Skeletal muscle tissue (tissue), 4 donors: Measurements from ENCODE around the gene GLIS2. TPM values are rescaled to one million over a fixed set of nuclear protein-coding genes. Genes with fewer than 3 reads are reported as not detected.

Source experiments
- H3K27ac ChIP-seq: one replicate; pipeline ENCODE4 v1.7.0; 2013; ENCODE audit warnings: mild to moderate bottlenecking, low read depth, low read length, inconsistent platforms
- H3K27me3 ChIP-seq, 3 donors: one replicate each; pipeline ENCODE4 v1.7.0; 2013; ENCODE audit warnings: low read length in 3 of 3; ENCODE audit not compliant: control insufficient read depth in 3 of 3, insufficient read depth in 3 of 3
- H3K36me3 ChIP-seq, 3 donors: one replicate each; pipeline ENCODE4 v1.7.0; 2013; ENCODE audit warnings: low read length in 3 of 3; ENCODE audit not compliant: control insufficient read depth in 3 of 3, insufficient read depth in 3 of 3
- H3K4me1 ChIP-seq, 3 donors: one replicate each; pipeline ENCODE4 v1.7.0; 2013; ENCODE audit warnings: low read length in 3 of 3, mild to moderate bottlenecking in 3 of 3; ENCODE audit not compliant: control insufficient read depth in 3 of 3, insufficient read depth in 3 of 3
- H3K4me3 ChIP-seq, 3 donors: one replicate each; pipeline ENCODE4 v1.7.0; 2013; ENCODE audit warnings: low read length in 3 of 3
- H3K9ac ChIP-seq, 3 donors: one replicate each; pipeline ENCODE4 v1.7.0; 2013; ENCODE audit warnings: low read length in 3 of 3, mild to moderate bottlenecking in 3 of 3, moderate library complexity in 2 of 3, low read depth in 1 of 3
- H3K9me3 ChIP-seq, 3 donors: one replicate each; pipeline ENCODE4 v1.7.0; 2013; ENCODE audit warnings: low read length in 3 of 3; ENCODE audit not compliant: control insufficient read depth in 3 of 3
- total RNA-seq: library from RNA; depleted of rRNA; stranded (reverse); fragments of >200 nt; gene quantifications from one replicate; pipeline ENCODE4 v1.2.3, GENCODE V29; 2014
- donor health status: Osteomylitis.

GLIS2 gene
- total RNA-seq, 1 donor from 2014 or later = 4.2 TPM

DNA sequence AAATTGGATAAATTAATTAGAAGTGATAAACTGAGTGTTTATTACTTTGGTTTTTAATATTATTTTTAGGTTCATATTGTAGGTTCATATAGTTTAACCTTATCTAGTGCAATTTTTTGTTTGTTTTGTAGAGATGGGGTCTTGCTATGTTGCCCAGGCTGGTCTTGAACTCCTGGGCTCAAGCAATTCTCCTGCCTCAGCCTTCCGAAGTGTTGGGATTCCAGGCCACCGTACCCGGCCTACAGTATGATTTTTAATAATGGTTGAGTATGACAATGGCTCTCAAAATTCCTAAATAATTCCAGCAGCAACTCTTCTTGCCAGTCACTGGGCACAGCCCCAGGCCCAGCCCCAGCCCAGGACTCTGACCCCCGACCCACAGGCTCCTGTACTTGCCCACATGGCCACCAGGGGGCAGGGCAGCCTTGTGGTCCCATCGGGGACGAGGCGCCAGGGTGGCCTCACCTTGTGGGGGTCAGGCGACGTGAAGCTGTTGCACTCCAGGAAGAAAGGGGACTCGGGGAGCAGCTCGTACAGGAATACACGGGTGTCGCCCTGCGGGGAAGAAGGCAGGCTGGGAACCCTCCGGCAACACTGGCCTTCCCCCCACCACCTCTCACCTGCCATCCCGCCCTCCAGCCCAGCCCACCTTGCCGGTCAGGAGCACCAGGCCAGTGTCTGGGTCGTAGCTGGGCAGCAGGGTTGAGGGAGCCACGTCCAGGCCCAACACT, 43.1 kb downstream of the GLIS2 start:
- Histone ChIP-seq H3K4me1 (peaks cover 0 to 4% (median 4%) of the 10 kb centered on the region in 3 donors), H3K4me3 (no peak overlapping the region), H3K27me3 (no peaks in the 10 kb centered on the region), H3K9me3 (no peaks in the 10 kb centered on the region), H3K27ac (no peak overlapping the region), H3K9ac (no peak overlapping the region), H3K36me3 (peaks cover 6 to 25% (median 19%) of the 10 kb centered on the region in 3 donors)

DNA sequence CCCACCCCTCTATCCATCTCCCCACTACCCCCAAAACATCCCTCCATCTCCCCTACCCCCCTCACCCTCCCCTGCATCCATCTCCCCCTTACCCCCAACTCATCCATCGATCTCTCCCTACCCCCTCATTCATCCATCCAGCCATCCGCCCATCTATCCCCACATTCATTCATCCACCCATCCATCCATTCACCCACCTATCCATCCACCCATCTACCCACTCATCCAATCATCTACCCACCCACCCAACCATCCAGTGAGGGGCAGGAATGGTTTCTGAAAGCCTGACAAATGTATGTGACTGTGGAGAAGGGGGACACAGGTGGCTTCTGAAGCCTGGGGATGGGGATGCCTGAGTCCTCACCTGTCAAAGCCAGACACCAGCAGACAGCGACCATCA, 44.0 kb downstream of the GLIS2 start:
- Histone ChIP-seq H3K4me3 (no peak overlapping the region), H3K9ac (no peak overlapping the region), H3K27ac (no peak overlapping the region), H3K9me3 (no peaks in the 10 kb centered on the region), H3K27me3 (no peaks in the 10 kb centered on the region), H3K4me1 (peaks cover 0 to 4% (median 4%) of the 10 kb centered on the region in 3 donors), H3K36me3 (peaks cover 11 to 27% (median 20%) of the 10 kb centered on the region in 3 donors)

DNA sequence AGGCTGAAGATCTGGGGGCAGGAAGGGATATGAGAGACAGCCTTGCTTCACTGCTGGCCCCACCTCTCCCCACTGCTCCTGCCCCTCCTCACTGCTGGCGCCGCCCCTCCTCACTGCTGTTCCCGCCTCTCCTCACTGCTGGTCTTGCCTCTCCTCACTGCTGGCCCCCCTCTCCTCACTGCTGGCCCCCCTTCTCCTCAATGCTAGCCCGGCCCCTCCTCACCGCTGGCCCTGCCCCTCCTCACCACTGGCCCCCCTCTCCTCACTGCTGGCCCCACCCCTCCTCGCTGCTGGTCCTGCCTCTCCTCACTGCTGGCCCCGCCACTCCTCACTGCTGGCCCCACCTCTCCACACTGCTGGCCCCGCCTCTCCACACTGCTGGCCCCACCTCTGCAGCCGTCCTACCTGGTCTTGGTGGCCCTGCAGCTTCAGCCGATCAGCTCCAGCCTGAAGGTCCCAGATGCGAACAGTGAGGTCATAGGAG, 44.7 kb downstream of the GLIS2 start:
- Histone ChIP-seq H3K9ac (no peak overlapping the region), H3K36me3 (peaks cover 11 to 31% (median 23%) of the 10 kb centered on the region in 3 donors), H3K27me3 (no peaks in the 10 kb centered on the region), H3K9me3 (no peaks in the 10 kb centered on the region), H3K4me3 (no peak overlapping the region), H3K27ac (no peak overlapping the region), H3K4me1 (peaks cover 0 to 4% (median 4%) of the 10 kb centered on the region in 3 donors)

DNA sequence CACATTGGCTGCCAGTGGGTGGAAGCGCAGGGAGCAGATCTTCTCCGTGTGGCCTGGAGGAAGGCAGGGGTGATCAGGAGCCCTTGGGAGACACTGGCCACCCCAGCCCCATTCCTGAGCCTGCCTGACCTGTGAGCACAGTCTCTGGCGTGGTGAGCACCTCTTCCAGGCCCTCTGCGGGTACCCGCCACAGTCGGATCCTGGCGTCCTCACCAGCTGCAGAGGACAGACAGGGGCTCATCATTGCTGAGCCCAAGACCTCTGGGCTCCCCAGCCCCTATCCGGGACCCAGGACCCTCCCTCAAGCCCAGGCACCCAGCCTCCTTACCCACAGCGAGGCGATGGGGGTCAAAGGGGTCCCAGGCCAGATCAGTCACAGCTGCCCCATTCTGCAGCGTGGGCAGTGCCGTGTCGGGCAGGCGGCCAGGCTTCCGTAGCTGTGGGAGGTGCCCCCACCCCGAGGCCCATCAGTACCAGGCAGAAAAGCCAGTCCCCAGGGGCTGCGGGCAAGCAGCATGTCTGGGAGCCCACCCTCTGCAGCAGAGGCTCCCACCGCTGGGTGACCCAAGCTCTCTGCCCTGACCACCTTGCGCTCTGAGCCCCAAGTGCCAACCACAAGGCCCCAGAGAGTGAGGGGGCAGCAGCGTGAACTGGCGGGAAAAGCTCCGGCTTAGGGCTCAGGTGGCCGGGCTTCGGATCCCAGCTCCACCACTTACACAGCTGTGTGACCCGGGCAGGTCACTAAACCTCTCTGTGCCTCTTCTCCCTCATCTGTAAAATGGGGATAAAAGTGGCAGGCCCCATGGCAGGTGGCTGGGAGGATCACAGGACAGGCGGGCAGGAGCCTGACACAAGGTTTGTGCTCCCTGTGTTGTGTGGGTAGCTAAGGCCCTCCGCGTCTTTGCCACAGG, 45.4 kb downstream of the GLIS2 start:
- Histone ChIP-seq H3K27me3 (no peaks in the 10 kb centered on the region), H3K27ac (no peak overlapping the region), H3K9ac (no peak overlapping the region), H3K36me3 (peaks cover 11 to 31% (median 24%) of the 10 kb centered on the region in 3 donors), H3K9me3 (no peaks in the 10 kb centered on the region), H3K4me1 (peaks cover 0 to 4% (median 4%) of the 10 kb centered on the region in 3 donors), H3K4me3 (no peak overlapping the region)

DNA sequence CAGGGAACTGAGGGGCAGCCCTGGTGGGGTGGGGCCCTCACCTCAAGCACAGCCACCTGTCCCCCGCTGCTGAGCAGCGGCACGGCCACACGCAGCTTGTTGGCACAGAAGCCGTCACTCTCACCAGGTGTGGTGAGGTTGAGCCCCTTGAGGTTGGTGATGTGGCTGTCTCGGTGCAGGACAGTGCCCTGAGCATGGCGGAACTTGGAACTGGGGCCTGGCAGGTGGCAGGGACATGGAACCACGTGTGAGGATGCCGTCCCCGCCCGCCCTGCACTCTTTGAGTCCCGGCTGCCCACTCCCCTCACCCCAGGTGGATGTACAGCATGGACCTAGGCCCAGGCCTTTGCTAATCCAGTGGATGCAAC, 46.1 kb downstream of the GLIS2 start:
- Histone ChIP-seq H3K27me3 (no peaks in the 10 kb centered on the region), H3K4me3 (no peak overlapping the region), H3K4me1 (peaks cover 0 to 4% (median 4%) of the 10 kb centered on the region in 3 donors), H3K9me3 (no peaks in the 10 kb centered on the region), H3K27ac (no peak overlapping the region), H3K9ac (no peak overlapping the region), H3K36me3 (peaks cover 11 to 29% (median 24%) of the 10 kb centered on the region in 3 donors)

DNA sequence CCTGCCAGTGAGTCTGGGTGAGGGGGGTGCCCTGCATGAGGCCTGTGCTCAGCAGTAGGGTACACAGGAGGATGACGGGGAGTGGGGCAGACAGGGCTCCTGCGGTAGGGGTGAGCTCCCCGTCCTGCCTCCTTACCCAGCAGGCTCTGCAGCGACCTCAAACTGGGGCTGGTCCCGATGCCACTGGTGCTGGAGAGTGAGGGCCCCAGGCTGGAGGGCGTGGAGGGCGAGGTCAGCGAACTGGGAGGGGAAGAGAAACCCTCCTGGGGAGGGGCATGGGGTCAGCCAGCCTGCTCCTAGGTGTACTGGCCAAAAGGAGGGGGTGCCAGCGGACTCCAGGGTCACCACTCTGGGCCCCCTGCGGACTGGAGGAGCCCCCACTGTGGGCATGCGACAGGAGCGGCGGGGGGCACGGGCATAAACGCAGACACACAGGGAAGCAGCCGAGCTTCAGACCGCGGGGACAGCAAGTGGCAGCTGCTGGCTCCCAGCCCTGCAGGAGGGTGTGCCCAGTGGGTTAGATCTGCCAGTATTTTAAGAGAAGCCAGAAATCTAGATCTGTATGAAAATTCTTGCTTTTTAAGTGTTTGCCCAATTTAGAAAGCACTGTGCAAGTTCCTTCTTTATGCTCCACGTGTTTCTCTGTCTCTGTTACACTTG, 46.7 kb downstream of the GLIS2 start:
- Histone ChIP-seq H3K27me3 (no peaks in the 10 kb centered on the region), H3K9me3 (no peaks in the 10 kb centered on the region), H3K27ac (no peak overlapping the region), H3K4me3 (no peak overlapping the region), H3K9ac (no peak overlapping the region), H3K36me3 (peaks cover 11 to 27% (median 24%) of the 10 kb centered on the region in 3 donors), H3K4me1 (peaks cover 0 to 4% (median 4%) of the 10 kb centered on the region in 3 donors)

DNA sequence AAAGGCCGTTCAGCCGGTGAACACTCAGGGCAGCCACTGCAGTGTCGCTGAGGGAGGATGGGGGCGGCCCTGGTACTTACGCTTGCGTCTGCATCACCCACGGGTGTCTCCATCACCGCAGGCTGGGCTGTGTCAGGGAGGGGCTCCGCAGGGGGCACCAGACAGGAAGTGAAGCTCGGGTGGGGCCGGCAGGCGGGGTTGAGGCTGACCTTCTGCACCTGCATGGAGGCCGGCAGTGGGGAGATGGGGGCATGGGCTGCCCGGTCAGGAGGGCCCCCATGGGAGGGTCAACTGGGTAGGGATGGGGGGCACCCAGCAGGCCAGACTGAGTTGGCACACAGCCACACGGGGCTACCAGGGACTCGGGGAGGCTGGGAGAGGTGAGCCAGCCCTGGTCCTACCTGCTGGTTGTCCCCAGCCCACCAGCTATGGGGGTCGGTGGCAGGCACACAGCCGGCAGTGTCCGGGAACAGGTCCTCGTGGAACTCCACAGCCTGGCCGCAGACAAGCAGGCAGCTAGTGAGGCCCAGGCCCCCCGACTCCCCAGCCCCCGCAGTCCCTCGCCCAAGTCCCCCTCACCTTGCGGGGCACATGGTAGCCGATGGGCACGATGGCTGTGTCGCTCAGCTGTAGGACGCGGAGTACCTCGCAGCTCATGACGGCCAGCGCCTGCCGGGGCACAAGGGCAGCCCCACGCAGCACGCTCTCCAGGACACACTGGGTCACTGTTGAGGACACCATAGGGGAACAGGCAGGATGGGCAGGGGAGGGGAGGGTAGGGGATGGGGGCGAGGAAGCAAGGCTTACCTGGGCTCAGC, 48.5 kb downstream of the GLIS2 start:
- Histone ChIP-seq H3K36me3 (peaks cover 5 to 20% (median 18%) of the 10 kb centered on the region in 3 donors), H3K27me3 (no peaks in the 10 kb centered on the region), H3K9ac (no peak overlapping the region), H3K4me1 (peaks cover 0 to 10% (median 4%) of the 10 kb centered on the region in 3 donors), H3K9me3 (no peaks in the 10 kb centered on the region), H3K4me3 (no peak overlapping the region), H3K27ac (no peak overlapping the region)

DNA sequence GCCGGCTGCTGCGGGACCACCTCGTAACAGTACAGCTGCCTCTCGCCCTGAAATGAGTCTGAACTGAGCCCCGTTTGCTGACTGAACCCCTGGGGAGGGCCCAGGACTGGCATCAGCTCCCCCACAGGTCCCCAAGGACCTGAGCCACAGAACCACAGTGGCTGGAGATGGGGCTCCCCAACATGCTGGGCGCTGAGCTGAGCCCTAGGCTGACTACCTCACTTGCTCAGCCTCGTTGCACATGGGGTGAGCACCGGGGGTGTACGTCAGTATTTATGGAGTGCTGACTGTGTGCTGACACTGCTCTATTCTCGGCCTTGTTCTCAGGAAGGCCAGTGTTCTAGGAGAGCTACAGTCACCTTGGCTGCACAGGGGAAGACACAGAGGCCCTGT, 49.1 kb downstream of the GLIS2 start:
- Histone ChIP-seq H3K27me3 (no peaks in the 10 kb centered on the region), H3K9me3 (no peaks in the 10 kb centered on the region), H3K4me3 (no peak overlapping the region), H3K9ac (no peak overlapping the region), H3K4me1 (peaks cover 2 to 11% (median 4%) of the 10 kb centered on the region in 3 donors), H3K36me3 (peaks cover 5 to 20% (median 18%) of the 10 kb centered on the region in 3 donors), H3K27ac (no peak overlapping the region)

DNA sequence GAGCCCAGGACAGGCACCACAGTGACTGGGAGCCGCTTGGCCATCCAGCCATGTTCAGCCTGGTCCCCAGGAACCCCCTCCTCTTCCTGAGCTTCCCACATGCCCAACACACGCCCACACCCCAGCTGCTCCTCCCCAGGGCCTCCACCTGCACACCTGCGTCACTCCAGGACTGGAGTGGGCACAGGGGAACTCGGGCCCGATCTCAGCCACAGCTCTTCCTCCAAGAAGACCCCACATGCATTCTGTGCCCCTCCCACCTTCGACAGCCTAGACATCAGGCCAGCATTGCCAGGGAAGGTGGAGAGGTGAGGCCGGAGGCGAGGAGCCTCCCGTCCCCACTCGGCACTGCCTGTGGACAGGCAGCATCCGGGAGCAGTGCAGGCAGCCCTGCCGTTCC, 49.7 kb downstream of the GLIS2 start:
- H3K36me3 ChIP-seq = peaks cover 5 to 20% (median 14%) of the 10 kb centered on the region in 3 donors
- no peak overlapping the region for H3K4me3 ChIP-seq
- no peaks in the 10 kb centered on the region for H3K27me3 ChIP-seq
- no peak overlapping the region for H3K27ac ChIP-seq
- H3K9me3 ChIP-seq = no peaks in the 10 kb centered on the region
- H3K9ac ChIP-seq = no peak overlapping the region
- peaks cover 7 to 14% (median 10%) of the 10 kb centered on the region in 3 donors for H3K4me1 ChIP-seq
